Raji (cell line): ENCODE results near the gene CEP83.

Source experiments
- POLR2A ChIP-seq: IDR thresholded peaks from 2 replicates; pipeline ENCODE4 v1.6.1; 2011; ENCODE audit warnings: low read depth, low read length, control low read depth; ENCODE audit not compliant: insufficient read depth

CEP83 gene

GRCh38 chr12:94459728-94460615, at the start of gene CEP83:
TSS of gene CEP83 (minus strand) at chr12:94459867. CDS start at chr12:94412490, 47,377 bp downstream.
- TF ChIP-seq POLR2A, result peak; percentile 90

GRCh38 chr12:94509317-94509716, 49.6 kb upstream of the CEP83 start:
- no peak for TF ChIP-seq POLR2A

GRCh38 chr12:94507455-94507854, 47.8 kb upstream of the CEP83 start:
- TF ChIP-seq POLR2A, result no peak

- no peak for TF ChIP-seq POLR2A
Measured at GRCh38 chr12:94504386-94504785, 44.7 kb upstream of the CEP83 start.

- TF ChIP-seq POLR2A, result no peak
Measured at GRCh38 chr12:94503619-94504018, 44.0 kb upstream of the CEP83 start.

- TF ChIP-seq POLR2A, result no peak
Measured at GRCh38 chr12:94500831-94501567, 41.3 kb upstream of the CEP83 start.

- TF ChIP-seq POLR2A, result no peak
Measured at GRCh38 chr12:94498698-94499097, 39.0 kb upstream of the CEP83 start.

- TF ChIP-seq POLR2A, result no peak
Measured at GRCh38 chr12:94498073-94498472, 38.4 kb upstream of the CEP83 start.

GRCh38 chr12:94495445-94496115, 35.9 kb upstream of the CEP83 start:
- no peak for TF ChIP-seq POLR2A

- TF ChIP-seq POLR2A, result no peak
Measured at GRCh38 chr12:94491489-94491888, 31.8 kb upstream of the CEP83 start.

GRCh38 chr12:94488463-94488862, 28.8 kb upstream of the CEP83 start:
- TF ChIP-seq POLR2A, result no peak

GRCh38 chr12:94481734-94482133, 22.1 kb upstream of the CEP83 start:
- no peak for TF ChIP-seq POLR2A

- TF ChIP-seq POLR2A, result no peak
Measured at GRCh38 chr12:94469522-94469921, 9.9 kb upstream of the CEP83 start.

GRCh38 chr12:94460616-94460959, 921 bp upstream of the CEP83 start:
- no peak for TF ChIP-seq POLR2A

GRCh38 chr12:94458877-94459727, 565 bp downstream of the CEP83 start:
- TF ChIP-seq POLR2A, result no peak
